ENCODE measurements around the gene AXL. TPM values are rescaled to one million over a fixed set of nuclear protein-coding genes. Genes with fewer than 3 reads are reported as not detected.

The AXL gene
- total RNA-seq, 1 experiment from 2014 or later: 236 TPM

DNA sequence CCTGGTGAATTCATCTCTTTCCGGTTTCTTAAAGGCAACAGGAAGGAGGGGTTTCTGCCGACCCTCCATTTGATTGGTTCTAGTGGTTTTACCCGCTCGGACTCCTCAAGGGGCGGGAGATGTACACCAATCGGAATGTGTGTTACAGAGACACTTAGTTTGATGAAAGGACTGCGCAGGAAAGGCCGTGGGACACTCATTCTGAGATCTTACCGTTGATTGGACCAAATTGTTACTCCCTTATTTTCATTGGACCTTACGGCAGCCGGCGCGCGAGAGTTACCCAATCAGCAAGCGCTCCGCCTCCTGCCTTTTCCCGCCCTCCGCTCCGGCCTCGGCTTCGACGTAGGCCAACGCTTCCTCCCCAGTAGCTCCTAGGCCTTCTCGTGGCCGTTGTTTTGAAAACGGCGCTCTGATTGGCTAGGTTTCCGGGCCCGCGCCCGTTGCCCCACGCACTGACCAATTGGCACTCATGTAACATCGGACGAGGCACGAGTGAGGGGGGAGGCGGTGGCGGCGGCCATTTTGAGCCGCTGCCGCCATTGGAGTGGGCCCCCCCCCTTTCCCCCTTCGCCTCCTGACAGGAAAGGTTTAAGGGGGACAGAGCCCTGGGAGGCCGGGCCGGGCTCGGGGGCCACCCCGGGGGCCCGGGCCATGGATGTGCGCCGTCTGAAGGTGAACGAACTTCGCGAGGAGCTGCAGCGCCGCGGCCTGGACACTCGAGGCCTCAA is 45.0 kb downstream of the AXL start, which contains the start of gene HNRNPUL1:
TSS of gene HNRNPUL1 (plus strand) at position 523 of the 731 bp plus-strand sequence. CDS start at position 655, 132 bp downstream.
- no peaks in the 10 kb centered on the region for H3K9me2 ChIP-seq (ENCODE audit: insufficient read depth)
- CTCF ChIA-PET: interaction anchor here (0.7 to 0.9 kb wide), 2 partner anchors 89 to 668 kb away, joined by 3 to 4 read pairs; no protein-coding TSS in a partner anchor
- H3F3A ChIP-seq (ENCODE audit: insufficient read depth, low read depth): peaks cover 24% of the 10 kb centered on the region; the same call in 1 of the 2 replicates
- peak within 1 kb of the TSS; percentile 90 for H3K27ac ChIP-seq
- peaks cover 10% of the 10 kb centered on the region for H3K36me3 ChIP-seq (ENCODE audit: low read depth)
- no peak for TF ChIP-seq EZH2 (IDR thresholded peaks at IDR 0.05; ENCODE audit: low read depth)
- TF ChIP-seq, protein P1, sequence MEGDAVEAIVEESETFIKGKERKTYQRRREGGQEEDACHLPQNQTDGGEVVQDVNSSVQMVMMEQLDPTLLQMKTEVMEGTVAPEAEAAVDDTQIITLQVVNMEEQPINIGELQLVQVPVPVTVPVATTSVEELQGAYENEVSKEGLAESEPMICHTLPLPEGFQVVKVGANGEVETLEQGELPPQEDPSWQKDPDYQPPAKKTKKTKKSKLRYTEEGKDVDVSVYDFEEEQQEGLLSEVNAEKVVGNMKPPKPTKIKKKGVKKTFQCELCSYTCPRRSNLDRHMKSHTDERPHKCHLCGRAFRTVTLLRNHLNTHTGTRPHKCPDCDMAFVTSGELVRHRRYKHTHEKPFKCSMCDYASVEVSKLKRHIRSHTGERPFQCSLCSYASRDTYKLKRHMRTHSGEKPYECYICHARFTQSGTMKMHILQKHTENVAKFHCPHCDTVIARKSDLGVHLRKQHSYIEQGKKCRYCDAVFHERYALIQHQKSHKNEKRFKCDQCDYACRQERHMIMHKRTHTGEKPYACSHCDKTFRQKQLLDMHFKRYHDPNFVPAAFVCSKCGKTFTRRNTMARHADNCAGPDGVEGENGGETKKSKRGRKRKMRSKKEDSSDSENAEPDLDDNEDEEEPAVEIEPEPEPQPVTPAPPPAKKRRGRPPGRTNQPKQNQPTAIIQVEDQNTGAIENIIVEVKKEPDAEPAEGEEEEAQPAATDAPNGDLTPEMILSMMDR (conservative IDR thresholded peaks at IDR 0.05): no peak
- H3K9me3 ChIP-seq (ENCODE audit: insufficient read depth, low read depth): no peaks in the 10 kb centered on the region
- peak within 1 kb of the TSS; percentile 96 for H3K4me2 ChIP-seq
- H3K4me1 ChIP-seq (replicated peaks; ENCODE audit: insufficient read depth): peaks cover 10% of the 10 kb centered on the region; the same call in 1 of the 2 replicates
- BruUV-seq (replicated peaks): no TSS peak
- peak within 1 kb of the TSS; percentile 86 for H2AFZ ChIP-seq
- H3K79me2 ChIP-seq (ENCODE audit: low read depth): peaks cover 52% of the 10 kb centered on the region
- H3K4me3 ChIP-seq: peak within 1 kb of the TSS; percentile 85
- POLR2A ChIA-PET (ENCODE audit: unreplicated experiment): interaction anchor here (0.6 to 1.1 kb wide), 15 partner anchors 13 to 676 kb away, joined by 3 to 16 read pairs (median 4); partner anchors contain the start of genes AXL, B9D2, COQ8B and RAB4B
- H3K27me3 ChIP-seq (ENCODE audit: insufficient read depth, low read depth): no peaks in the 10 kb centered on the region
- peaks cover 11% of the 10 kb centered on the region; the same call in 1 of the 2 replicates for H4K20me1 ChIP-seq (ENCODE audit: insufficient read depth)
- intact Hi-C loops (cut with micrococcal nuclease; ENCODE audit: unreplicated experiment): loop anchor here (1.0 to 10.0 kb wide), 4 partner anchors 89 to 514 kb away; partner anchors contain the start of genes ACTMAP and TGFB1
- peak; percentile 99 to 100 for DNase-seq

DNA sequence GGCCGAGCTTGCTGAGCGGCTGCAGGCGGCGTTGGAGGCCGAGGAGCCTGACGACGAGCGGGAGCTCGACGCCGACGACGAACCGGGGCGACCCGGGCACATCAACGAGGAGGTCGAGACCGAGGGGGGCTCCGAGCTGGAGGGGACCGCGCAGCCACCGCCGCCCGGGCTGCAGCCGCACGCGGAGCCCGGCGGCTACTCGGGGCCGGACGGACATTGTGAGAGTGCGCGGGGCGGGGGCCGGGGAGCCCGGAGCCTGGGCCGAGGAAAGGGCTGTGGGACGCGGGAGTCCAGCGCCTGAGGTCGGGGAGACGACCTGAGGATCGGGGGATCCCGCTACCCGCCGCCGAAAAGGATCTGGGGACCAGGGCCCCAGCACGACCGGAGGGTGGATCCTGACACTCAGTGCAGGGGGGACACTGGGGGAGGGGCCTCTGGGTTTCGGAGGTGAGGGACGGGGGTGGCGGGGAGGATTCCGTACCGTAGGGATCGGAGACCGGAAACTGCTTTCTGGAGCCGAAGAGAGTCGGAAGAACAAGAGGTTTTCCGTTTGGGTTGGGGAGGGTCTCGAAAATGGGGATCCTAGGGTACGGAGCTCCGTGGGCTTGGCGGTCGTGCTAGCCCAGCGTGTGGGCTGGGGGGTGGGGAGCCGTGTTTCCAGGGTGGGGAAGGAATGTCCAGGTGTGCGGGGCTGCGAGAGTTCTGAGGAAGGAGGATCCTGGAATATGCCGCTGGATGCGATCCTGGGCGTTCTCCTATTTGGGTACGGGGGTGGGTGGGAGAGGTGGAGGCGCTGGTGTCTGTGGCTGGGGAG is 45.8 kb downstream of the AXL start:
- BruUV-seq (replicated peaks): TSS peak; percentile 14
- Histone ChIP-seq H3F3A (ENCODE audit: insufficient read depth, low read depth) (peaks cover 24% of the 10 kb centered on the region; the same call in 1 of the 2 replicates), H2AFZ (peak overlapping the region; percentile 86), H3K4me1 (replicated peaks; ENCODE audit: insufficient read depth) (peaks cover 10% of the 10 kb centered on the region; the same call in 1 of the 2 replicates), H3K36me3 (ENCODE audit: low read depth) (peaks cover 17% of the 10 kb centered on the region), H3K9me2 (ENCODE audit: insufficient read depth) (no peaks in the 10 kb centered on the region), H3K9me3 (ENCODE audit: insufficient read depth, low read depth) (no peaks in the 10 kb centered on the region), H3K4me2 (peak overlapping the region; percentile 96), H4K20me1 (ENCODE audit: insufficient read depth) (peaks cover 11% of the 10 kb centered on the region; the same call in 1 of the 2 replicates), H3K27me3 (ENCODE audit: insufficient read depth, low read depth) (no peaks in the 10 kb centered on the region), H3K27ac (peak overlapping the region; percentile 90), H3K4me3 (peak overlapping the region; percentile 74), H3K79me2 (ENCODE audit: low read depth) (peaks cover 59% of the 10 kb centered on the region)
- TF ChIP-seq, protein P1 (conservative IDR thresholded peaks at IDR 0.05): no peak; the same call in 1 of the 2 replicates
- no peak for TF ChIP-seq EZH2 (IDR thresholded peaks at IDR 0.05; ENCODE audit: low read depth)
- DNase-seq: peak in 1 of 2 experiments; percentile 55
- POLR2A ChIA-PET (ENCODE audit: unreplicated experiment): interaction anchor here (1.1 kb wide), 1 partner anchor 99 kb away, joined by 5 read pairs; no protein-coding TSS in a partner anchor
- intact Hi-C loops (cut with micrococcal nuclease; ENCODE audit: unreplicated experiment): loop anchor here (1.0 to 10.0 kb wide), 3 partner anchors 44 to 514 kb away; partner anchors contain the start of gene ACTMAP
- CTCF ChIA-PET: interaction anchor here (0.6 to 0.9 kb wide), 3 partner anchors 88 to 959 kb away, joined by 3 to 8 read pairs (median 4); no protein-coding TSS in a partner anchor
